Upper lobe of right lung (tissue), 1 donor: Measurements from ENCODE around the gene FTCDNL1. TPM values are rescaled to one million over a fixed set of nuclear protein-coding genes. Genes with fewer than 3 reads are reported as not detected.
A peak's percentile ranks its signal among the peaks of the same experiment; 100 is the strongest.

Experiments used
- ATAC-seq: fragments of 200-7000 bp; cut with Tn5 transposase; one replicate; pipeline ENCODE4 v1.9.1; 2020; ENCODE audit warnings: mild to moderate bottlenecking, moderate library complexity
- DNase-seq: peaks from one replicate; pipeline ENCODE4 v3.0.0-alpha.2; 2020
- H3K27ac ChIP-seq: fragments of 200-600 bp; one replicate; pipeline ENCODE4 v1.8.0; 2022
- H3K27me3 ChIP-seq: fragments of 200-600 bp; one replicate; pipeline ENCODE4 v1.8.0; 2022; ENCODE audit warnings: mild to moderate bottlenecking
- H3K36me3 ChIP-seq: fragments of 200-600 bp; one replicate; pipeline ENCODE4 v1.8.0; 2022
- H3K4me1 ChIP-seq: fragments of 200-600 bp; one replicate; pipeline ENCODE4 v1.8.0; 2022
- H3K4me3 ChIP-seq: fragments of 200-600 bp; one replicate; pipeline ENCODE4 v1.8.0; 2022; ENCODE audit warnings: mild to moderate bottlenecking
- H3K9me3 ChIP-seq: fragments of 200-600 bp; one replicate; pipeline ENCODE4 v1.8.0; 2022
- CTCF ChIP-seq: fragments of 200-600 bp; IDR thresholded peaks from one replicate; pipeline ENCODE4 v1.8.0; 2022; ENCODE audit warnings: antibody characterized with exemption
- intact Hi-C: fragments of 100-400 bp; cut with DNase I; formaldehyde crosslinking; loops from one replicate; pipeline ENCODE4 v1.11.0; 2022
- total RNA-seq: library from RNA; stranded (reverse); fragmentation: NEBNext Ultra II Directional; extraction: Animal tissue kit (Norgen Biotek cat#: 25700); gene quantifications from one replicate; pipeline ENCODE4 v1.2.1, GENCODE V29; 2021
- donor health status: DM: no; HTN: yes; CAD: no; lungs with severe emphysema.

The FTCDNL1 gene
- total RNA-seq, 1 donor from 2014 or later = 2.1 TPM

DNA sequence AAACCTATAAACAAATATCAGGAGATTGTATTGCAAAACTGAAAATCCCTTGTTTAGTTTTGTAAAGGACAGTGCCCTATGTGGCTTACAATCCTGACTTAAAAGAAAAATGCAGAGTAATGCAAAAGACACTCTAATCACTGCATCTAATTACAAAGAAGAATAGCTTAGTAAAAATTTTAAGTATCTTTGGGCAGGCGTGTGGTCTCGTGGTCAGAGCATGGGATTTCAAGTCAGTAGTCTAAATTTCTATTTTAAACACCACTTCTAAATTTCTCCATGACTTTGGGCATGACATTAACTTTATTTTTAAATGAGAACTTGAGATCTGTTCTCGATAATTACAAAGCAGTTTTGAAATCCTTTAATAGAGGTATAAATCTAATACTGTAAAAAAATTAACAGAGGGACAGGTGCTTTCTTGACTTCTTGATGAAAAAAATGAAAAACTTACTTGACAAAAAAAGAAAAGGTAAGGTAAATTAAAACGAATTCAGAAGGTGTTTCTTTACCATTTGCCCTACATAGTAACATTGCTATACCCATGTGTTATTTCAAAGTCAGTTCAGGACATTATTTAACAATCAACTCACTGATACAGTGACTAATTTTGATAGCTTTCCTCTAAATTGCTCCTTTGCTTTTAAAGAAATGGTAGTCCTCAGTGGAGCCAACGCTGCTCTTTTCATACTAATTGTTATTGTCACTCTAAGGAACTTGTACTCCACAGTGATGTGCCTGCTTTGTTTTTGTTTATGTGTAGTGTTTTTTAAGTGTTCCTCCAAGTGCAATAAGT, 17.6 kb upstream of the FTCDNL1 start:
- no peak for DNase-seq
- ATAC-seq = no peak
- no peak for TF ChIP-seq CTCF
- Histone ChIP-seq H3K27me3 (peaks cover 3% of the 10 kb centered on the region), H3K36me3 (no peaks in the 10 kb centered on the region), H3K4me3 (no peak overlapping the region), H3K27ac (no peak overlapping the region), H3K4me1 (no peaks in the 10 kb centered on the region), H3K9me3 (no peaks in the 10 kb centered on the region)
- intact Hi-C loops = loop anchor here (10.0 kb wide), 1 partner anchor 164 kb away; no protein-coding TSS in a partner anchor

GRCh38 chr2:199865905-199866304, 14.9 kb upstream of the FTCDNL1 start:
- no peaks in the 10 kb centered on the region for H3K4me1 ChIP-seq
- intact Hi-C loops = loop anchor here (10.0 kb wide), 1 partner anchor 161 kb away; no protein-coding TSS in a partner anchor
- no peak overlapping the region for H3K27ac ChIP-seq
- no peak for TF ChIP-seq CTCF
- ATAC-seq (no peak), DNase-seq (no peak)
- H3K4me3 ChIP-seq = no peak overlapping the region
- H3K27me3 ChIP-seq = peaks cover 3% of the 10 kb centered on the region
- no peaks in the 10 kb centered on the region for H3K36me3 ChIP-seq
- H3K9me3 ChIP-seq = no peaks in the 10 kb centered on the region

DNA sequence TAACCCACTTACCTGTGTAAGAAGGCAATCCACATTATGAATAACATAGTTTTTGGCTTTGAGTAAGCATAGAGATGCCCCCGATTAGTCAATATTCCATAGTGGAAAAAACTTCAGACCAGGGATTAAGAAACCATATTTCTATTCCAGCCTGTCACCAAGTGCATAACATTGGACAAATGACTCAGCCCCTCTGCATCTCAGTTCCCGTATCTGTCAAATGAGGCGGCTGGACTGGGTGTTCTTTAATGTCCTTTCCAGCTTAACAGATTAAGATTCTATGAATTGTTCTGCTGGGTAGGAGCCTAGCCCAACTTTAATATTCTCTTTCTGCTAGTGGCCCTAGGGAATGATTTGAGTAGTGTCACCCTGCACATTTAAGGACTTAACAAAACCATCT, 11.8 kb upstream of the FTCDNL1 start:
- no peaks in the 10 kb centered on the region for H3K36me3 ChIP-seq
- H3K27ac ChIP-seq = no peak overlapping the region
- no peak for DNase-seq
- no peak overlapping the region for H3K4me3 ChIP-seq
- no peak for ATAC-seq
- intact Hi-C loops = loop anchor here (10.0 kb wide), 1 partner anchor 158 kb away; no protein-coding TSS in a partner anchor
- peaks cover 5% of the 10 kb centered on the region for H3K27me3 ChIP-seq
- H3K4me1 ChIP-seq = no peaks in the 10 kb centered on the region
- no peak for TF ChIP-seq CTCF
- no peaks in the 10 kb centered on the region for H3K9me3 ChIP-seq

GRCh38 chr2:199861132-199861774, 10.3 kb upstream of the FTCDNL1 start:
- H3K27me3 ChIP-seq = peaks cover 5% of the 10 kb centered on the region
- H3K36me3 ChIP-seq = no peaks in the 10 kb centered on the region
- ATAC-seq (no peak), DNase-seq (no peak)
- H3K9me3 ChIP-seq = no peaks in the 10 kb centered on the region
- TF ChIP-seq CTCF = peak; percentile 62
- intact Hi-C loops = loop anchor here (10.0 kb wide), 1 partner anchor 156 kb away; no protein-coding TSS in a partner anchor
- H3K4me3 ChIP-seq = no peak overlapping the region
- no peaks in the 10 kb centered on the region for H3K4me1 ChIP-seq
- H3K27ac ChIP-seq = no peak overlapping the region

DNA sequence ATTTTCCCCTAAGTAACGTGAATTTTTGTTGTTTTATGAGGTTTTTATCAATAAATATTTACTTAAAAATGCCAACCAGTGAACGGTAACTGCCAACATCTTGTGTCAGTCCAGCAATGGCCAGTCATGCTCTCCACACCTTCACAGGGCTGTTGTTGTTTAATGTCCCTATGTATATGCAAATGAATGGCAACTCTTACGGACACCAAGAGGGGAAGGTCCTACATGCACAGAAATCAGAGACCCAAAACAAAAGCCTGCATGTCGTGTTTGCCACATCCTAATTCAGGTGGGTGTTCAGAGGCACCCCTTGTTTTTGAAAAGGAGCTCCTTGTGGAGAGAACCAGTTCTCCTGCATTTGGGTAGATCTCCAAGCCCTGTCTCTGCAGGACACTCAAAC, 4.8 kb upstream of the FTCDNL1 start:
- H3K4me1 ChIP-seq = no peaks in the 10 kb centered on the region
- H3K27me3 ChIP-seq = peaks cover 5% of the 10 kb centered on the region
- no peak overlapping the region for H3K27ac ChIP-seq
- DNase-seq = no peak
- intact Hi-C loops = no loop called here
- no peak for TF ChIP-seq CTCF
- H3K9me3 ChIP-seq = no peaks in the 10 kb centered on the region
- no peak for ATAC-seq
- no peaks in the 10 kb centered on the region for H3K36me3 ChIP-seq
- H3K4me3 ChIP-seq = no peak overlapping the region
